ENCODE results near the gene KCMF1.

GRCh38 chr2:84938194-84938879 lies 32.6 kb upstream of the KCMF1 start:
- TF ChIP-seq CTCF (conservative IDR thresholded peaks at IDR 0.05) (no peak), ZFX (IDR thresholded peaks at IDR 0.05) (no peak)

Data from C4-2B (cell line).